ENCODE data around the gene TSC22D1.

Gene TSC22D1

DNA sequence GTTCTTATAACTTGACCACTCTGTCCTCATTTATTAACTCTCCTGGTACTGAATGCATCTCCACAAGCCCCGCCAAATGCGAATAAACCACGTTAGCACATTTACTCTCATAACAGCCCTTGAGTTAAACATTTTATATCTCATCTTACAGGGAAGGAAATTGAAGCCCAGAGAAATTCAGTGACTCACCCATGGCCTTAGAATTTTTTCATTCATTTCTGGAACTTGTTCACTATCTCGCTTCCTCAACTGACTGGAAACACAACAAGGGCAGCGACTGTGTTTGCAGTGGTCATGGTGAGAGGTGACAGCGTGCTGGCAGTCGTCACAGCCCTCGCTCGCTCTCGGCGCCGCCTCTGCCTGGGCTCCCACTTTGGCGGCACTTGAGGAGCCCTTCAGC is 163.0 kb downstream of the TSC22D1 start:
- TF ChIP-seq, protein P1, sequence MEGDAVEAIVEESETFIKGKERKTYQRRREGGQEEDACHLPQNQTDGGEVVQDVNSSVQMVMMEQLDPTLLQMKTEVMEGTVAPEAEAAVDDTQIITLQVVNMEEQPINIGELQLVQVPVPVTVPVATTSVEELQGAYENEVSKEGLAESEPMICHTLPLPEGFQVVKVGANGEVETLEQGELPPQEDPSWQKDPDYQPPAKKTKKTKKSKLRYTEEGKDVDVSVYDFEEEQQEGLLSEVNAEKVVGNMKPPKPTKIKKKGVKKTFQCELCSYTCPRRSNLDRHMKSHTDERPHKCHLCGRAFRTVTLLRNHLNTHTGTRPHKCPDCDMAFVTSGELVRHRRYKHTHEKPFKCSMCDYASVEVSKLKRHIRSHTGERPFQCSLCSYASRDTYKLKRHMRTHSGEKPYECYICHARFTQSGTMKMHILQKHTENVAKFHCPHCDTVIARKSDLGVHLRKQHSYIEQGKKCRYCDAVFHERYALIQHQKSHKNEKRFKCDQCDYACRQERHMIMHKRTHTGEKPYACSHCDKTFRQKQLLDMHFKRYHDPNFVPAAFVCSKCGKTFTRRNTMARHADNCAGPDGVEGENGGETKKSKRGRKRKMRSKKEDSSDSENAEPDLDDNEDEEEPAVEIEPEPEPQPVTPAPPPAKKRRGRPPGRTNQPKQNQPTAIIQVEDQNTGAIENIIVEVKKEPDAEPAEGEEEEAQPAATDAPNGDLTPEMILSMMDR (IDR thresholded peaks at IDR 0.05), result no peak

DNA sequence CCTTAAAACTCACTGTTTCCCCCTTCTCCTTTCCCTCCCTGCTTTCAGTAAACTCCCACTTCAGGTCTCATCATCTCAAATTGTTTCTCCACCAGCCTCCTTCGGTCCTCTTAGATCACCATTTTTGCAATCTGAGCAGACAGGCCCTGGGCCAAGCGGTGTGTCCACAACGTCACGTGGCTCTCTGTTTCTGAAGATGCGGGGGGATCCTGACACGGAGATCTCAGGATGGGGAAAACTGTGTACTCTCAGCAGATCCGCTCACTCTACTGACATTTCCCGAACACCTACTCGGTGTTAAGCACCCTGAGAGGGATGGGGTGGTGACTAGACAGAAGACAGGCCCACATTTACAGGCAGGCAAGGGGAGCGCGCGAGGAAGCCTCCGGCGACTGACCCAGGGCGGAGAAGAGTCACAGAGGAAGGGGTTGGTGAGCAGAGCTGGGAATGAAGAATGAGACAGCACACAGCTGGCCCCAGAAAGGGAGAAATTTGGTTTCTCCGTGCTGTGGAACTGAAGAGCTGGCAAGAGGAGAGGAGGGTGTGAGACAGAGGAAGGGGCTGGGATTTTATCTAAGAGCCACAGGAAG is 163.7 kb downstream of the TSC22D1 start:
- TF ChIP-seq, protein P1 (IDR thresholded peaks at IDR 0.05), result no peak

DNA sequence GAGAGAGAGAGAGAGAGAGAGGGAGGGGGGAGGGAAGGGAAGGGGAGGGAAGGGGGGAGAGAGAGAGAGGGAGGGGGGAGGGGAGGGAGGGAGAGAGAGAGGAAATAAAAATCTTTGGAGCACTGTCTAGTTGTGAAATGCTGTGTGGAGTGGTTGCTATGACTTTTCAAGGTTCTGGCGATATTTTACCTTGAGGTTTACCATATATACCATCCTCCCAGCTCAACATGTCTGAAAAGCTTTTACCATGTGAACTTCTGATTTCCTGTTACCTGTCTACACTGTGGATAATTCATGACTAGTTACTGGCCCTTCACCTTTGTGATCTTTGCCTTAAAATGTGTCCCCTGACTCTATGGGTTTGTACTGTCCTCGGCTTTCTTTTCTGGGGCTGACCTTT is 164.3 kb downstream of the TSC22D1 start:
- TF ChIP-seq, protein P1 (IDR thresholded peaks at IDR 0.05), result no peak

DNA sequence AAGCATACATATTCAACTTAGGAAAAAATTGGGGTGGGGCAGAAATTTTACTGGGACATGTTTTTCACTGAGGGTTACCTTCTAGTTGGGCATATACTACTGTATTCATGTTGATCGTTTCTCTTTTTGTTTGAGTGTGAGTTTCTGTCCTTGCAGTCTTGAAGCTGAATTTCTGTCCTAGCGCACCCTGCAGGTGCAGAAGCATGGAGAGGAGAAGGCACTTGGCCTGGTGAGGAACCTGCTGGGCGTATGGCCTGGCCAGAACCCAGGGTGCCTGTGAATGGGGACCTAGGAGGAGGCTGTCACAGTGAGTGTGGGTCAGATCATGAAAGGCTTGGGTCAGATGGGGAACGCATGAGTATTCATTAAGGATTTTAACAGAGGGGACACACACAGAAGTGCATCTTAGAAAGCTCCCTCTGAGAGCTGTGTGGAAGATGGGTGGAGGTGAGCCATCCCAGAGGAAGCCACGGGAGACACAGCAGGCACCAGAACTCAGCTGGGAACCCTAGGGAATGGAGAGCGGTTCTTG is 165.7 kb downstream of the TSC22D1 start:
- TF ChIP-seq, protein P1 (IDR thresholded peaks at IDR 0.05), result no peak

DNA sequence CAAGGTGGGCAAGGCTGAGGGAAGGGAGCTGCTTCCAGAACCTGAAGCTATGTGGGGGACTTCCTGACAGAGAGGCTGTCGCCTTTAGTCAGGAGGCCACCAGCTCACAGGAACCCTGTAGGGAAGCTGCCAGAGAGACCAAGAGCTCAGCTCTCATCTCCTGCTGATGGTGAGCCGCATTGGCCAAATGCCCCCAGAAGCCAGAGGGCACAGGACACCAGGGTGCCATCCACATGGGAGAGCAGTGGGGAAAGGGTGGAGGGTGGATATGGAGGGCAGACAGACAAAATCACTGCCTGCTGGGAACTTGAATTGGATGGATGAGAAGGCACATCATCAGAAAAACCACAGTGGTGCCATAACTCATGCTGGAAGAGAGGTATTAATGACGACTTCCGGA is 166.5 kb downstream of the TSC22D1 start:
- TF ChIP-seq, protein P1 (IDR thresholded peaks at IDR 0.05), result no peak

DNA sequence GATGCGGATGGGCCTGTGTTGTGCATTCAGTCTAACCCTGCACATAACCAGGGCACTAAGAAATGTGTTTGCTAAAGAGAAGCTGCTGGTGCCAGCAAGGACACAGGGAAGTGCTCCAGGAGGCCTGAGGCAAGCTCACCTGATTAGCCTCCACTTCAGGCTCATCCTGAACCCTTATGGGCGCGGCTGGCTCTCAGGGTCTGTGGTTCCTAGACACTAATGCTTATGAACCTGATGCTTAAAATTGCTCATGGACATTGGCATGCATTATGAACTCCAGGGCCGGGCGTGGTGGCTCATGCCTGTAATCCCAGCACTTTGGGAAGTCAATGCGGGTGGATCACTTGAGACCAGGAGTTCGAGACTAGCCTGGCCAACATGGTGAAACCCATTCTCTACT is 168.2 kb downstream of the TSC22D1 start:
- TF ChIP-seq, protein P1 (IDR thresholded peaks at IDR 0.05), result no peak

DNA sequence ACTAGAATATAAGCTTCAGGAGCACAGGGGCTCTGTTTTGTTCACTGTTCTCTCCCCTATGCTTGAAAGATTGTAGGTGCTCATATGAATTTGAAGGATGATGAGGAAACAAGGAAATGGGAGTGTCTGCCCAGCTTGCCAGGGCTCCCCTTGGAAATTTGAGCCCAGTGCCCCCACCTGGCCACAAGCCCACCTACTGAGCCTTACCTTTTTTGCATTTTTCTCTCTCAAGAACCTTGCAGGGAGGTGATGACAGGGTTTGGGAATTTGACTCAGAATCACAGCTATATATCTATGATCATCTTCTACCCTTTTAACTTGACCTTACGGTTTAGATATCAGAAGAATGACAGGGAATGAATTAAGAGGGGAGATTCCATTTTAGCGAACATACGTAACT is 168.8 kb downstream of the TSC22D1 start:
- TF ChIP-seq, protein P1 (IDR thresholded peaks at IDR 0.05), result no peak

DNA sequence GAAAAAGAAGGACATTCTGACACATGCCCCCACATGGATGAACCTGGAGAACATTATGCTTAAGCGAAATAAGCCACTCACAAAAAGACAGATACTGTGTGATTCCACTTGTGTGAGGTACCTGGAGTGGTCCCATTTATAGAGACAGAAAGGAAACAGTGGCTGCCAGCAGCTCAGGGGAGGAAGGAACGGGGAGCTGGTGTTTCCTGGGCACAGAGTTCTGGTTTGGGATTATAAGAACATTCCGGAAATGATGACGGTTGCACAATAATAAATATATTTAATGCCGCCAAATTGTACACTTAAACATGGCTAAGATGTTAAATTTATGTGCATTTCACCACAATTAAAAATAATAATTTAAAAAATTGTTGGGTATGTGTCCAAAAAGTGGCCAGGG is 169.5 kb downstream of the TSC22D1 start:
- TF ChIP-seq, protein P1 (IDR thresholded peaks at IDR 0.05), result no peak
